Transverse colon (tissue), 4 donors: ENCODE data around the gene PLA1A. TPM values are rescaled to one million over a fixed set of nuclear protein-coding genes. Genes with fewer than 3 reads are reported as not detected.
A peak's percentile ranks its signal among the peaks of the same experiment; 100 is the strongest.

Experiments used
- DNase-seq: peaks from one replicate; pipeline ENCODE4 v3.0.0-alpha.2; 2019
- H3K27ac ChIP-seq, 4 donors: fragments of 200-600 bp; sonication (generic); 2 replicates each; pipeline ENCODE4 v1.5.1; 2016 to 2018; ENCODE audit warnings: inconsistent platforms in 4 of 4
- H3K27me3 ChIP-seq: fragments of 200-600 bp; sonication (generic); 2 replicates; pipeline ENCODE4 v1.5.1; 2017; ENCODE audit warnings: inconsistent platforms
- H3K36me3 ChIP-seq, 4 donors: fragments of 200-600 bp; sonication (generic); 2 replicates each; pipeline ENCODE4 v1.5.1; 2017 to 2019; ENCODE audit warnings: inconsistent platforms in 4 of 4
- H3K4me1 ChIP-seq, 4 donors: fragments of 200-600 bp; sonication (generic); 2 replicates each; pipeline ENCODE4 v1.5.1; 2017 to 2020; ENCODE audit warnings: inconsistent platforms in 4 of 4
- H3K4me3 ChIP-seq, 4 donors: fragments of 200-600 bp; sonication (generic); 1 replicate in 1 of 4; 2 replicates in 3 of 4; pipeline versions ENCODE4 v1.5.1 to v1.6.1; 2017 to 2019; ENCODE audit warnings: inconsistent platforms in 4 of 4
- H3K9me3 ChIP-seq, 2 donors: fragments of 200-600 bp; sonication (generic); 2 replicates each; pipeline ENCODE4 v1.5.1; 2017 to 2019; ENCODE audit warnings: inconsistent platforms in 2 of 2
- CTCF ChIP-seq, 5 experiments: fragments of 200-600 bp in 3 of 5; fragments of 450-650 bp in 2 of 5; sonication (generic) in 3 of 5; IDR thresholded peaks; 1 replicate in 2 of 5; 2 replicates in 3 of 5; pipeline ENCODE4 v1.5.1; 2016 to 2017; ENCODE audit warnings: antibody characterized with exemption in 5 of 5, inconsistent platforms in 3 of 5, mild to moderate bottlenecking in 2 of 5, moderate library complexity in 1 of 5
- EP300 ChIP-seq: sonication (generic); formaldehyde crosslinking; IDR thresholded peaks from one replicate; pipeline ENCODE4 v1.6.1; 2017; ENCODE audit warnings: antibody characterized with exemption, low read depth
- POLR2A ChIP-seq: fragments of 450-650 bp; IDR thresholded peaks from one replicate; pipeline ENCODE4 v1.6.1; 2016; ENCODE audit warnings: antibody characterized with exemption, mild to moderate bottlenecking, moderate library complexity
- POLR2AphosphoS5 ChIP-seq, 3 donors: sonication (generic); formaldehyde crosslinking; IDR thresholded peaks; one replicate each; pipeline ENCODE4 v1.6.1; 2016; ENCODE audit warnings: antibody characterized with exemption in 3 of 3
- WGBS, 2 donors: methylation state at CpG; one replicate each; pipeline ENCODE4 v1.1.5; 2018; ENCODE audit warnings: low coverage in 1 of 2; 5-methylcytosine and 5-hydroxymethylcytosine counted together
- in situ Hi-C, 4 donors: fragments of 200-750 bp; cut with MboI; loops; one replicate each; pipeline versions ENCODE4 v1.15.0 to v1.15.1; 2017; ENCODE audit warnings: low sequenced_read_pairs in 3 of 4, low pct_ligation_motif_present in 1 of 4, low pct_unique_long_range_greater_than_20kb in 1 of 4
- intact Hi-C: fragments of 100-400 bp; cut with DNase I; formaldehyde crosslinking; loops from one replicate; pipeline ENCODE4 v1.15.1; 2023; ENCODE audit warnings: low total_unique reads
- total RNA-seq, 4 donors: library from RNA; depleted of rRNA; stranded (reverse); fragments of >200 nt; gene quantifications; one replicate each; pipeline ENCODE4 v1.1.0, GENCODE V29; 2016

Gene PLA1A
- total RNA-seq, 4 donors from 2014 or later, result 0.95 to 3.2 (median 2.2) TPM; not detected in 1

- TF ChIP-seq EP300 (no peak), POLR2A (no peak), CTCF (IDR thresholded peaks at IDR 0.05) (no peak)
- Histone ChIP-seq H3K27ac (peak overlapping the region; percentile 21 to 61 (median 36)), H3K9me3 (no peaks in the 10 kb centered on the region), H3K27me3 (no peaks in the 10 kb centered on the region), H3K4me1 (peaks cover 0 to 9% (median 4%) of the 10 kb centered on the region in 4 donors), H3K4me3 (no peak overlapping the region), H3K36me3 (no peaks in the 10 kb centered on the region)
- in situ Hi-C loops, result no loop called here
- DNase-seq, result no peak
- intact Hi-C loops, result no loop called here
- 81 to 92% methylated on average over 7 of the region's 7 CpGs for WGBS, 2 donors
These were observed 33.2 kb downstream of the PLA1A start for GRCh38 chr3:119630880-119631329.

- in situ Hi-C loops, result no loop called here
- Histone ChIP-seq H3K4me1 (peaks cover 0 to 9% (median 4%) of the 10 kb centered on the region in 4 donors), H3K36me3 (no peaks in the 10 kb centered on the region), H3K27me3 (no peaks in the 10 kb centered on the region), H3K9me3 (no peaks in the 10 kb centered on the region), H3K27ac (peak overlapping the region in 3 of 4 donors; percentile 27 to 61 (median 44)), H3K4me3 (no peak overlapping the region)
- 50 to 75% methylated on average over 2 to 3 of the region's 3 CpGs for WGBS, 2 donors
- intact Hi-C loops, result no loop called here
- TF ChIP-seq CTCF (IDR thresholded peaks at IDR 0.05) (no peak), POLR2AphosphoS5 (IDR thresholded peaks at IDR 0.05) (no peak), POLR2A (no peak), EP300 (no peak)
- DNase-seq, result no peak
These were observed 33.8 kb downstream of the PLA1A start for GRCh38 chr3:119631516-119631915.

- no peak overlapping the region for H3K27ac ChIP-seq
- H3K4me1 ChIP-seq, result peaks cover 0 to 11% (median 4%) of the 10 kb centered on the region in 4 donors
- no peaks in the 10 kb centered on the region for H3K9me3 ChIP-seq
- WGBS, 2 donors, result 77 to 80% methylated on average over 4 of the region's 4 CpGs
- no peaks in the 10 kb centered on the region for H3K27me3 ChIP-seq
- no peak overlapping the region for H3K4me3 ChIP-seq
- TF ChIP-seq CTCF (IDR thresholded peaks at IDR 0.05) (no peak), EP300 (no peak), POLR2A (no peak), POLR2AphosphoS5 (IDR thresholded peaks at IDR 0.05) (no peak)
- intact Hi-C loops, result no loop called here
- in situ Hi-C loops, result no loop called here
- DNase-seq, result no peak
- H3K36me3 ChIP-seq, result no peaks in the 10 kb centered on the region
These were observed 34.5 kb downstream of the PLA1A start for GRCh38 chr3:119632216-119632615.

GRCh38 chr3:119632829-119633228 lies 35.1 kb downstream of the PLA1A start:
- intact Hi-C loops (no loop called here), in situ Hi-C loops (no loop called here)
- WGBS, 2 donors, result 79 to 95% methylated on average over 2 to 4 of the region's 4 CpGs
- Histone ChIP-seq H3K36me3 (no peaks in the 10 kb centered on the region), H3K9me3 (no peaks in the 10 kb centered on the region), H3K4me1 (peaks cover 0 to 12% (median 4%) of the 10 kb centered on the region in 4 donors), H3K27ac (no peak overlapping the region), H3K4me3 (no peak overlapping the region), H3K27me3 (no peaks in the 10 kb centered on the region)
- TF ChIP-seq CTCF (IDR thresholded peaks at IDR 0.05) (no peak), POLR2AphosphoS5 (IDR thresholded peaks at IDR 0.05) (no peak), EP300 (no peak), POLR2A (no peak)
- DNase-seq, result no peak
